ENCODE measurements around the gene DECR2. TPM values are rescaled to one million over a fixed set of nuclear protein-coding genes. Genes with fewer than 3 reads are reported as not detected.

Gene DECR2
- total RNA-seq, 1 donor from 2014 or later, result 8.4 TPM

- Histone ChIP-seq H3K4me1 (peaks cover 42% of the 10 kb centered on the region), H3K4me3 (peak overlapping the region; percentile 75)
- DNase-seq, result no peak
Observed at GRCh38 chr16:398561-399339, 2.9 kb upstream of the DECR2 start.

DNA sequence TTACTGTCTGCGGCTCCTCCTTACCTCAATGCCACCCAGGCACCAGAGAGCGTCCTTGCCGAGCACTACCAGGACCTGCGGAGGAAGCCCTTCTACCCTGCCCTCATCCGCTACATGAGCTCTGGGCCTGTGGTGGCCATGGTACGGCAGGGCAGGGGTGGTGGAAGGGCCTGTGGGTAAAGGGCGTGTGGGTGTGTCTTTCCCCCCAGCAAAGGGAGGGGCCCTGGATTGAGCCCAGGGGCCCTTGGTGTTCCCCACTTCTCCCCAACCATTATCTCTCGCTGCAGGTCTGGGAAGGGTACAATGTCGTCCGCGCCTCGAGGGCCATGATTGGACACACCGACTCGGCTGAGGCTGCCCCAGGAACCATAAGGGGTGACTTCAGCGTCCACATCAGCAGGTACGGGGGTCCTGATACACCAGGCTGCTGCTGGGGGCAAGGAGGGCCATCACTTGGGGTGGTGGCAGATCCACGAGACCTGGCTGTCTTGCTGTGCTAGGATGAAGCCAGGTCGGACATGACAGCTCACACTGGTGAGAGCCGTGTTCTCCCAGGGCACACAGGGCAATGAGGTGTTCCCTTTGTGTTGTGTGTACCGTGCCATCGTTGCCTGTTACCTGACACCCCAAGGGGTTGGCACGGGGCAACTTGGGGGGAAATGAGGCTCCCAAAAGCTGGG, 2.2 kb upstream of the DECR2 start:
- H3K4me1 ChIP-seq, result peaks cover 42% of the 10 kb centered on the region
- intact Hi-C loops (cut with micrococcal nuclease), result no loop called here
- DNase-seq, result no peak

More at GRCh38 chr16:398561-399339, 2.9 kb upstream of the DECR2 start:
- Histone ChIP-seq H3K27ac (replicated peaks) (peak overlapping the region; percentile 91), H3K9me3 (replicated peaks) (no peaks in the 10 kb centered on the region), H3K36me3 (peaks cover 6% of the 10 kb centered on the region), H3K27me3 (ENCODE audit: low read depth) (no peaks in the 10 kb centered on the region)
- intact Hi-C loops (cut with micrococcal nuclease), result no loop called here
- TF ChIP-seq, protein P1, sequence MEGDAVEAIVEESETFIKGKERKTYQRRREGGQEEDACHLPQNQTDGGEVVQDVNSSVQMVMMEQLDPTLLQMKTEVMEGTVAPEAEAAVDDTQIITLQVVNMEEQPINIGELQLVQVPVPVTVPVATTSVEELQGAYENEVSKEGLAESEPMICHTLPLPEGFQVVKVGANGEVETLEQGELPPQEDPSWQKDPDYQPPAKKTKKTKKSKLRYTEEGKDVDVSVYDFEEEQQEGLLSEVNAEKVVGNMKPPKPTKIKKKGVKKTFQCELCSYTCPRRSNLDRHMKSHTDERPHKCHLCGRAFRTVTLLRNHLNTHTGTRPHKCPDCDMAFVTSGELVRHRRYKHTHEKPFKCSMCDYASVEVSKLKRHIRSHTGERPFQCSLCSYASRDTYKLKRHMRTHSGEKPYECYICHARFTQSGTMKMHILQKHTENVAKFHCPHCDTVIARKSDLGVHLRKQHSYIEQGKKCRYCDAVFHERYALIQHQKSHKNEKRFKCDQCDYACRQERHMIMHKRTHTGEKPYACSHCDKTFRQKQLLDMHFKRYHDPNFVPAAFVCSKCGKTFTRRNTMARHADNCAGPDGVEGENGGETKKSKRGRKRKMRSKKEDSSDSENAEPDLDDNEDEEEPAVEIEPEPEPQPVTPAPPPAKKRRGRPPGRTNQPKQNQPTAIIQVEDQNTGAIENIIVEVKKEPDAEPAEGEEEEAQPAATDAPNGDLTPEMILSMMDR (IDR thresholded peaks at IDR 0.05; ENCODE audit: borderline replicate concordance), result no peak

DNA sequence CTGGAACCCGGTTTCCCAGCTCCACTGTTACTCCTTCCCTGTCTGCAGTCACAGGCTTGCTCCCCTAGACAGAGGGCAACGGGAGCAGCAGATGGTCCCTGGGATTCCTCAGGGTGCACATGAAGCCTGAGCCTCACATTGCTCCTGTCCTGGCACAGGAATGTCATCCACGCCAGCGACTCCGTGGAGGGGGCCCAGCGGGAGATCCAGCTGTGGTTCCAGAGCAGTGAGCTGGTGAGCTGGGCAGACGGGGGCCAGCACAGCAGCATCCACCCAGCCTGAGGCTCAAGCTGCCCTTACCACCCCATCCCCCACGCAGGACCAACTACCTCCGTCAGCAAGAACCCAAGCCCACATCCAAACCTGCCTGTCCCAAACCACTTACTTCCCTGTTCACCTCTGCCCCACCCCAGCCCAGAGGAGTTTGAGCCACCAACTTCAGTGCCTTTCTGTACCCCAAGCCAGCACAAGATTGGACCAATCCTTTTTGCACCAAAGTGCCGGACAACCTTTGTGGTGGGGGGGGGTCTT, 1.6 kb upstream of the DECR2 start:
- TF ChIP-seq, protein P1 (IDR thresholded peaks at IDR 0.05; ENCODE audit: borderline replicate concordance), result no peak
- Histone ChIP-seq H3K4me3 (peak overlapping the region; percentile 80), H3K27me3 (ENCODE audit: low read depth) (no peaks in the 10 kb centered on the region), H3K27ac (replicated peaks) (peak overlapping the region; percentile 96), H3K36me3 (peaks cover 6% of the 10 kb centered on the region), H3K9me3 (replicated peaks) (no peaks in the 10 kb centered on the region), H3K4me1 (peaks cover 42% of the 10 kb centered on the region)
- DNase-seq, result no peak
- intact Hi-C loops (cut with micrococcal nuclease), result no loop called here

More for the DNA sequence above, 2.2 kb upstream of the DECR2 start:
- no peaks in the 10 kb centered on the region for H3K9me3 ChIP-seq (replicated peaks)
- H3K27me3 ChIP-seq (ENCODE audit: low read depth), result no peaks in the 10 kb centered on the region
- no peak overlapping the region for H3K4me3 ChIP-seq
- no peak overlapping the region for H3K27ac ChIP-seq (replicated peaks)
- TF ChIP-seq, protein P1 (IDR thresholded peaks at IDR 0.05; ENCODE audit: borderline replicate concordance), result no peak
- H3K36me3 ChIP-seq, result peaks cover 6% of the 10 kb centered on the region

DNA sequence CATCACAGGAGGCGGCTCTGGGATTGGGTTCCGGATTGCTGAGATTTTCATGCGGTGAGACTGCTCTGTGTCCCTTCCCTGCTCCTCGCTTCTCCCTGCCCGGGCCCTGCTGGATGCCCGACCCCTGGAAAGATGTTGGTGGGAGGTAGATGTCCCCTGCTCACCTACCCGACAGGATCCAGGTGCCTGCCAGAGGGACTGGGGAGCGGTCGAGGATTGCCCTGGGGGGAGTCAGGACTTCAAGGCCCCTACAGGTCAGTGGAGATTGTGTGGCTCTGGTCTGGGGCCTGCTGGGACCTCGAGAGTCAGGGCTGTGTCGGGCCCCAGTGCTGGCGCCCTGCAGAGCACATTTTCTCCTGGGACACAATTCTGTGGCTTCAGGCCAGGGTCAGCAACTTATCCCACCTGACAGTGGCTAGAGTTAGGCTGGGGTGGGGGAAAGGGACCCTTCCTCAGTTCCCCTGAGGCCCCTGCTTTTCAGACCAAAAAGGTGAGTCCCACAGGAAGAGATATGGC, 3.3 kb downstream of the DECR2 start:
- no peaks in the 10 kb centered on the region for H3K9me3 ChIP-seq (replicated peaks)
- H3K36me3 ChIP-seq, result no peaks in the 10 kb centered on the region
- DNase-seq, result no peak
- peaks cover 25% of the 10 kb centered on the region for H3K4me1 ChIP-seq
- TF ChIP-seq, protein P1 (IDR thresholded peaks at IDR 0.05; ENCODE audit: borderline replicate concordance), result no peak
- H3K27ac ChIP-seq (replicated peaks), result no peak overlapping the region
- no peaks in the 10 kb centered on the region for H3K27me3 ChIP-seq (ENCODE audit: low read depth)
- H3K4me3 ChIP-seq, result no peak overlapping the region
- intact Hi-C loops (cut with micrococcal nuclease), result no loop called here
